Fibroblast of the aortic adventitia (primary cell): ENCODE results near the gene WWC2. TPM values are rescaled to one million over a fixed set of nuclear protein-coding genes. Genes with fewer than 3 reads are reported as not detected.

ENCODE experiments used
- DNase-seq: peaks from one replicate; pipeline ENCODE4 v3.0.0-alpha.2; 2010; ENCODE audit warnings: low read depth
- H3K4me3 ChIP-seq: 2 replicates; pipeline ENCODE4 v1.5.1; 2011; ENCODE audit warnings: low read depth, mild to moderate bottlenecking, control low read depth, low read length, moderate library complexity
- CTCF ChIP-seq: IDR thresholded peaks from 2 replicates; pipeline ENCODE4 v1.5.1; 2011; ENCODE audit warnings: mild to moderate bottlenecking, low read length, control low read depth, inconsistent platforms; ENCODE audit not compliant: insufficient read depth
- total RNA-seq: library from RNA; depleted of rRNA; stranded (reverse); fragments of >200 nt; gene quantifications from 2 replicates; pipeline ENCODE4 v1.2.3, GENCODE V29; 2012; ENCODE audit warnings: low replicate concordance

Gene WWC2
- total RNA-seq, 1 donor: 21.5 TPM

GRCh38 chr4:183155450-183156184, 56.6 kb downstream of the WWC2 start:
- DNase-seq: no peak
- TF ChIP-seq CTCF: no peak
- H3K4me3 ChIP-seq: no peak overlapping the region

DNA sequence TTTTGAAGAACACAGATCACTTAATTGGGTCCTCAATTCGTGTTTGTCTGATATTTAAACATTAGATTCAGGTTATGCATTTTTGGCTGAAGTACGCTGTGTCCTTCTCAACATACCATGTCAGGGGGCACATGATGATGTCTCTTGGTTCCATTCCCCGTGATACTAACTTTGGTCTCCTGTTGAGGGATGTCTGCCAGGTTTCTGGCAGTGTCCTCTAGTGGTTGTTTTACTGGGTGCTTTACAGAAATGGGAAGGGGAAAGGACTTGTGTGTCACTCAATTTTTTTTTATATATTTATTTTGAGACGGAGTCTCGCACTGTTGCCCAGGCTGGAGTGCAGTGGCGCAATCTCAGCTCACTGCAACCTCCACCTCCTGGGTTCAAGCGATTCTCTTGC, 58.2 kb downstream of the WWC2 start:
- TF ChIP-seq CTCF: no peak
- no peak overlapping the region for H3K4me3 ChIP-seq
- no peak for DNase-seq

DNA sequence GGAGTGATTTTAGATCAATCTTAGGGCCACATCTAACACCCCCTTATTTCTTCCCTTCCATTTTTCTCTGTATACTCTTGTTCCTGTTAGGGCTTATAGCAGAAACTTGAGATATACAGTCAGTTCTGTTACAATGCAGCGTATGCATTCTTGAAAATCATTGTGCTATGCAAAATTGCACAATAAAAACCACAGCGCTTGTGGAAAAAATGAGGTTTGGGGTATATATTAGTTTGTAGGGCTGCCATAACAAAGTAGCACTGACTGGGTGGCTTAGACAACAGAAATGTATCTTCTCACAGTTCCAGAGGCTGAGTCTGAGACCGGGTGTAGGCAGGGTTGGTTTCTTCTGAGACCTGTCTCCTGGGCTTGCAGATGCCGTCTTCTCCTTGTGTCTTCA, 59.0 kb downstream of the WWC2 start:
- no peak for TF ChIP-seq CTCF
- peak; percentile 30 for DNase-seq
- H3K4me3 ChIP-seq: no peak overlapping the region

DNA sequence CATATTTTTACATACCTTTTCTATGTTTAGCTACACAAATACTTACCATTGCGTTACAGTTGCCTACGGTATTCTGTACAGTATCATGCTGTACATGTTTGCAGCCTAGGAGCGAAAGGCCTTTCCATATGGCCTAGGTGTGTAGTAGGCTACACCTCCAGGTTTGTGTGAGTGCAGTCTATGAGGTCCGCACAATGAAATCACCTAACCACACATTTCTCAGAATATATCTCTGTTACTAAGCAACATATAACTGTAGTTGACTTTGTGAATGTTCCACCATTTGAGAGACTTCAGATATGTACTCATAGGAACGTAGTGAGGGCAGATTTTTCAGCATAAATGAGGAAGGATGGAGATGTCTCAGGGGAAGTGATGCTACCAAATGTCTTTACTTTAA, 62.6 kb downstream of the WWC2 start:
- H3K4me3 ChIP-seq: no peak overlapping the region
- no peak for DNase-seq
- TF ChIP-seq CTCF: no peak

- H3K4me3 ChIP-seq: no peak overlapping the region
- peak; percentile 25 for DNase-seq
- TF ChIP-seq CTCF: no peak
Measured at GRCh38 chr4:183163135-183163534, 64.1 kb downstream of the WWC2 start.

GRCh38 chr4:183164963-183165362, 65.9 kb downstream of the WWC2 start:
- TF ChIP-seq CTCF: no peak
- peak; percentile 46 for DNase-seq
- H3K4me3 ChIP-seq: no peak overlapping the region

- peak; percentile 70 for DNase-seq
- no peak for TF ChIP-seq CTCF
- H3K4me3 ChIP-seq: no peak overlapping the region
Measured at GRCh38 chr4:183165376-183165775, 66.3 kb downstream of the WWC2 start.
